ENCODE data around the gene PGAP3.

Gene PGAP3

DNA sequence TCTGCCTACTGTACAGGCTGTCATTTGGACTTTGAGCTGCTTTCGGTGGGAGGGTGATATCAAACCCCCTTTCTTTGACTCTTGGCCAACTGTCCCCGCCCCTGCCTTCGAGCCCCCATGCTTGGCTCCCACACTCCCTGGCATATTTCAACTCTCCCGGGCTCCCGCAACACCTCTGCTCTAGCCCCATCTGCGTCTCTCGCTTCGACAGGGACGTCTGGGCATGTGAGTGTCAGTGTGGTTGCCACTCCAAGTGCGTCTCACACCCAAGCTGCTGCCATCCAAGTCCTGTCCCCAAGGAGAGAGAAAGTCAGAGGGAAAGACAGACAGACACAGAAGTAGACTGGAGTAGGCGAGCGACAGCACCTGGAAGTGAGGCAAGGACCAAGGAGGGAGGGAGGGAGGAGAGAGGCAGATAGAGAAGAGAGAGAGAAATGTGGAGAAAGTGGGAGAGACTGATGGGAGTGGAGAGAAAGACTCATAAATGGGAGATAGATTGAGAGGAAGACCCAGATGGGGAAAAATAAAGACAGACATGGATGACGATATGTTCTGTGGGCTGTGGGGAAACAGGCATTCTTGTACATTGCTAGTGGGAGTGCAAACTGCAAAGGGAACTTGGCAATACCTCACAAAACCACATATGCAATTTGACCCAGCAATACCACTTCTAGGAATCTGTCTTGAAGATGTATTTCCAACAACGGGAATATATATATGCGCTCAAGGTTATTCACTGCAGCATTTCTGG lies 39.1 kb downstream of the PGAP3 start:
- TF ChIP-seq CTCF (IDR thresholded peaks at IDR 0.05; ENCODE audit: low read depth, low read length), result no peak
- H3K27ac ChIP-seq, result no peak overlapping the region
- DNase-seq, result no peak
- peaks cover 13% of the 10 kb centered on the region for H3K36me3 ChIP-seq
- no peaks in the 10 kb centered on the region for H3K27me3 ChIP-seq (ENCODE audit: insufficient read depth, low read depth, severe bottlenecking)
- no peaks in the 10 kb centered on the region for H3K9me3 ChIP-seq (ENCODE audit: severe bottlenecking)
- no peak overlapping the region for H3K4me3 ChIP-seq (ENCODE audit: low read depth, low read length)

GRCh38 chr17:39647256-39647655 lies 40.6 kb downstream of the PGAP3 start:
- H3K36me3 ChIP-seq, result peaks cover 9% of the 10 kb centered on the region
- no peaks in the 10 kb centered on the region for H3K9me3 ChIP-seq (ENCODE audit: severe bottlenecking)
- H3K4me3 ChIP-seq (ENCODE audit: low read depth, low read length), result no peak overlapping the region
- no peak for TF ChIP-seq CTCF (IDR thresholded peaks at IDR 0.05; ENCODE audit: low read depth, low read length)
- no peak overlapping the region for H3K27ac ChIP-seq
- H3K27me3 ChIP-seq (ENCODE audit: insufficient read depth, low read depth, severe bottlenecking), result no peaks in the 10 kb centered on the region
- DNase-seq, result no peak

- no peak for TF ChIP-seq CTCF (IDR thresholded peaks at IDR 0.05; ENCODE audit: low read depth, low read length)
- Histone ChIP-seq H3K36me3 (peaks cover 25% of the 10 kb centered on the region), H3K27me3 (ENCODE audit: insufficient read depth, low read depth, severe bottlenecking) (no peaks in the 10 kb centered on the region), H3K27ac (no peak overlapping the region), H3K4me3 (ENCODE audit: low read depth, low read length) (no peak overlapping the region), H3K9me3 (ENCODE audit: severe bottlenecking) (no peaks in the 10 kb centered on the region)
- no peak for DNase-seq
These were observed 44.6 kb downstream of the PGAP3 start for GRCh38 chr17:39643271-39643670.

GRCh38 chr17:39642291-39643074 lies 45.4 kb downstream of the PGAP3 start:
- Histone ChIP-seq H3K27ac (no peak overlapping the region), H3K27me3 (ENCODE audit: insufficient read depth, low read depth, severe bottlenecking) (no peaks in the 10 kb centered on the region), H3K9me3 (ENCODE audit: severe bottlenecking) (no peaks in the 10 kb centered on the region), H3K36me3 (peaks cover 26% of the 10 kb centered on the region), H3K4me3 (ENCODE audit: low read depth, low read length) (no peak overlapping the region)
- DNase-seq, result no peak
- TF ChIP-seq CTCF (IDR thresholded peaks at IDR 0.05; ENCODE audit: low read depth, low read length), result no peak

DNA sequence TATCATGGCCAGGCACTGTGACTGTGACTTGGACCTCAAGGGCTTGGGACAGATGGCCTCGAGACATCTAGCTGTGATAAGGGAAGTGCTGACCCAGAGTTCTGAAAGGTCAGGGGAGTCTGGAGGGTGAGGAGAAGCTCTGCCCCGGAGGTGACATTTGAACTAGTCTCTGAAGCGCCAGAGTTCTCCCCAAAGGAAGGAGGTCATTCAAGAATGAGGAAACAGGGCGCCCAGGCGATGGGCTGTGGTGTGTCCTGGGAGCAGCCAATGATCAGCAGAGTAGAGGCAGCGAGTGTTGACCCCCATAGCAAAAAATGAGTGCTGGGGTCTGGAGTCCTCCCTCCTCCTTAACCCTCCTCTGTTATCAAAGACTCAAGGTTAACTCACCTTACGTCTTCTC lies 46.0 kb downstream of the PGAP3 start:
- no peak overlapping the region for H3K27ac ChIP-seq
- TF ChIP-seq CTCF (IDR thresholded peaks at IDR 0.05; ENCODE audit: low read depth, low read length), result no peak
- no peak overlapping the region for H3K4me3 ChIP-seq (ENCODE audit: low read depth, low read length)
- H3K36me3 ChIP-seq, result peaks cover 27% of the 10 kb centered on the region
- no peaks in the 10 kb centered on the region for H3K9me3 ChIP-seq (ENCODE audit: severe bottlenecking)
- no peaks in the 10 kb centered on the region for H3K27me3 ChIP-seq (ENCODE audit: insufficient read depth, low read depth, severe bottlenecking)
- DNase-seq, result no peak

All from WERI-Rb-1 (cell line).